Amniotic epithelial cell (primary cell): ENCODE results near the gene TMEM95.
A peak's percentile ranks its signal among the peaks of the same experiment; 100 is the strongest.
"Not testable (repeated sequence)": the region's sequence is repeated elsewhere in the genome, so short reads cannot be mapped to it uniquely, and the experiment has no call there.

Source experiments
- DNase-seq: peaks from one replicate; pipeline ENCODE4 v3.0.0-alpha.2; 2010; ENCODE audit warnings: low read depth

The TMEM95 gene

DNA sequence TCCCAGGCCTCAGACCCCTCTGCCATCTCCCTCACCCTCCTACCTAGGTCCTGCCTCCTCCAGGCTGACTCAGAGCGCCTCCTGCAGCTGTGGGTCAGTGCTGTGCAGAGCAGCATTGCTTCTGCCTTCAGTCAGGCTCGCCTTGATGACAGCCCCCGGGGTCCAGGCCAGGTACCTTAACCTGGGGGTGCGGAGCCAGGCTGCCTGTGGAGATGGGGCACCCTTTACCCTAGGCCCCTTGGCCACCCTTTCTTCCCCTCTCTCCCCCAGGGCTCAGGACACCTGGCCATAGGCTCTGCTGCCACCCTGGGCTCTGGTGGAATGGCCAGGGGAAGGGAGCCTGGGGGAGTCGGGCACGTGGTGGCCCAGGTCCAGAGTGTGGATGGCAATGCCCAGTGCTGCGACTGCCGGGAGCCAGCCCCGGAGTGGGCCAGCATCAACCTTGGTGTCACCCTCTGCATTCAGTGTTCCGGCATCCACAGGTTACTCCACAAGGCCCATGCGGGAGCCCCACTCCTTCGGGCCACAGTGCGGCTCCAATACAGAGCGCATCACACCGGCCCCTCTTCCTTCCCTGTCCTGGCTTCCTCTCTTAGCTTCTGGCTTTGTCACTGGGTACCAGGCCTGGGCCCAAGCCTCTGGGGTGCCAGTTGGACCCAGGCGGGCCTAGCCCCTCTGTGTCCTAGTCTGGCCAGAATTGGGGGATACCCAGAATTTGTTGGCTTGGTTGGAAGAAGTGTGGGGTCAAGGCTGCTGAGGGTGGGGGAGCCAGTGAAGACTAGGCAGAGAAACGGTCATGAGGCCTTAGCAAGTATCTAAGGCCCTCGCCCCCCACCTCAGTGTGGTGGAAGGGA, 8.0 kb upstream of the TMEM95 start:
- DNase-seq = no peak

DNA sequence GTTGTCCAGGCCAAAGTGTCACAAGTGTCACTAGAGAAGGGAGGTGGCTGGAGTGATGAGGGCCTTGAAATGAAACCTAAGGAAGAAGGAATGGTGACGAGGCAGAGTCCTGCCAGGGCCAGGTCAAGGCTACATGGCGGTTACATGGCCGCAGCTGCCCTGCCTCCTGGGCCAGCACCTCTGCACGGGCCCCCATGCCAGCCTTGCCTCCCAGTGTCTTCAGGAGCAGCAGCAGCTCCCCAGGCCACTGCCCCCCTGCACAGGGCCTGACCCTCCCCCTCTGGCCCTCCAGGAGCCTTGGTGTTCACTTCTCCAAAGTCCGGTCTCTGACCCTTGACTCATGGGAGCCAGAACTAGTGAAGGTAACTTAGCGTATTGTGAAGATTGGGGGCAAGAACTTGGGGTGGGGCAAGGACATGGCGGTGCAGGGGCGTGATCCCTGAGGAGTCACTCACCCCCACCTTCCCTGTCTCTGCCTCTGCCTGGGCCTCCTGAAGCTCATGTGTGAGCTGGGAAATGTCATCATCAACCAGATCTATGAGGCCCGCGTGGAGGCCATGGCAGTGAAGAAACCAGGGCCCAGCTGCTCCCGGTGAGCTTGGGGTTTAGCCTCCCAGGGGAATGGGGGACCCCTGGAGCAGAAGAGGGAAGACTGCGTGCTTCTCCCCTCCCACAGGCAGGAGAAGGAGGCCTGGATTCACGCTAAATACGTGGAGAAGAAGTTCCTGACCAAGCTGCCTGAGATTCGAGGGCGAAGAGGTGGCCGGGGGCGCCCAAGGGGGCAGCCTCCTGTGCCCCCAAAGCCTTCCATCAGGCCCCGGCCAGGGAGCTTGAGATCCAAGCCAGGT, 7.1 kb upstream of the TMEM95 start:
- DNase-seq = peak; percentile 62

DNA sequence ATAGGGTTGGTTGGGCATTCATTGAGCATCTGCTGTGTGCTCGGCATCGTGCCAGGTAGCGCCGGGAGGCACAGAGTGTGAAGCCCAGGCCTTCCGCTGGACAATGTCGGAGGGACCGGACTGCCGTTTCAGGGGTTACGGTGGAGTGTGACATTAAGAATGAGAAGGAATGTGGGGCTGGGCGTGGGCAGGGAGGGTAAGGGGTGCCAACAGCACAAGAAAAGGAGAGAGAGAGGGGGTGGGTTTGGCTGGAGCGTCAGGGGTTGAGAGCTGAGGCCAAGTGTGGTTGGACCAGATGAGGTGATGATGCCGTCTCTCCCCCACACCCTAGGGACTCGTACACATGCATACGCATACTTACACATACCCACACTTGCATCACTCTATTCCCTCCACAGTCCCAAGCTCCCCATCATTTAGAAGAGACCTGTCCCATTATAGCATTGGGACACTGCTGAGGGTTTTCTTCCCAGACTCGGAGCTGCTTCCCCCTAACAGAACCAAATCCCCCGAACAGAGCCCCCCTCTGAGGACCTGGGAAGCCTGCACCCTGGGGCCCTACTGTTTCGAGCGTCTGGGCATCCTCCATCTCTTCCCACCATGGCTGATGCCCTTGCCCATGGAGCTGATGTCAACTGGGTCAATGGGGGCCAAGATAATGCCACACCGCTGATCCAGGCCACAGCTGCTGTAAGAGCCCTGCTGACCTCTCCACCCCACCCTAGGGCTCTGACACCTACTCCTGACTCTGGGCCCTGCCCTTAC, 6.3 kb upstream of the TMEM95 start:
- DNase-seq = peak; percentile 57

DNA sequence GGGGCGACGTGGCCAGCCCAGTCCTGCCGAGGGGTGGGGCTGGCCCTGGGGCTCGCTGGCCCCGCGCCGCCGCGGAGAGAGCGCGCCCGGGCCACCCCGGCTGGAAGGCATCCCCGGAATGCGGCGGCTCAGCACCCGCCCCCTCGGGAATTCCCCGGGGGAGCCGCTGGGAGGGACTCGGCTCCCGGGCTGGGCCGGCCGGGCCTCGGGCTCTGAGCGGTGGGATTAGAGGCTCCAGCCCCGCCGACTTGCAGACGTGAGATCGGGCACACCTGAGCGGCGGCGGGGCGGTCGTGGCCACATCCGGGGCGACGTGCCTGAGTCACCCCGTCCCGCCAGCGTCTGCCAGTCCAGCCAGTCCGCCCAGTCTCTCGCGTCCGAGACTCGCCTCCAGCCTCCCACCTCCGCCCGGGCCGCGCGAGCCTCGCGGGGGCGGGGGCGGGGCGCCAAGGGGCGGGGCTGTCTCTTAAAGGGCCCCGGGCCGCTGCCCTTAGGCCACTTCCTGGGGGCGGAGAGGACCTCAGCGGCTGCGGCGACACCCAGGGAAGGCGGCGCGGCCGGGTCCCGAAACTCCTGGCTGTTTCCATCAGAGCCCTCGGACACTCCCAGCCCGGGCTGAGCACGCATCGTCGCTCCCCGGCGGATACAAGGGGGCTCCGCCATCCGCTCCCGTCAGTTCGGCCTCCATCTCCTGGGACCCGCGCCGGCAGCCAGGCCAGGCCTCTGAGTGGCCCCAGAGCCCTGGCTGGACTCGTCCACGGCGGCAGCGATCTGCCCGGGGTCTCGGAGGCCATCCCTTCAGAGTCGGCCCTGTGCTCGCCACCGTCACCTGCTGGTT, 3.1 kb upstream of the TMEM95 start, which contains the start of gene KCTD11:
Gene KCTD11, plus strand, starts transcription at position 498 of the 838 bp plus-strand sequence.
- DNase-seq = peak; percentile 79

DNA sequence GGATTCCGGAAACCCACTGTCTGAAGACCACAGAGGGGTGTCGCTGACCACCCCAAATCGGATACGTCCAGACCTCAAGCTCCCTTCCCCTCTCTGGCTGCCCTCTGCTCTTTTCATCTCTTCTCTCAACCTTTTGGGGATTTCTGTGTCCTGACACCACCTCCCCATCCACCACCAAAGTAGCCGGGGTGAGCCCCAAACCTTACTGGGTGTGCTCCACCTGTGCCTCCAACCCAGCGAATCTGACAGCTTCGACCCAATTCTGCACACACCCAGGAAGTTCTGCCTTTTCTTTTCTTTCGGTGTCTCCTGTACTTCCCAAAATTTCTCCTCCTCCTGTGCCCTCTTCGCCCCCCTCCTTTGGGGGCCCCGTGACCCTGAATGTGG, 2.5 kb upstream of the TMEM95 start:
- DNase-seq = no peak

DNA sequence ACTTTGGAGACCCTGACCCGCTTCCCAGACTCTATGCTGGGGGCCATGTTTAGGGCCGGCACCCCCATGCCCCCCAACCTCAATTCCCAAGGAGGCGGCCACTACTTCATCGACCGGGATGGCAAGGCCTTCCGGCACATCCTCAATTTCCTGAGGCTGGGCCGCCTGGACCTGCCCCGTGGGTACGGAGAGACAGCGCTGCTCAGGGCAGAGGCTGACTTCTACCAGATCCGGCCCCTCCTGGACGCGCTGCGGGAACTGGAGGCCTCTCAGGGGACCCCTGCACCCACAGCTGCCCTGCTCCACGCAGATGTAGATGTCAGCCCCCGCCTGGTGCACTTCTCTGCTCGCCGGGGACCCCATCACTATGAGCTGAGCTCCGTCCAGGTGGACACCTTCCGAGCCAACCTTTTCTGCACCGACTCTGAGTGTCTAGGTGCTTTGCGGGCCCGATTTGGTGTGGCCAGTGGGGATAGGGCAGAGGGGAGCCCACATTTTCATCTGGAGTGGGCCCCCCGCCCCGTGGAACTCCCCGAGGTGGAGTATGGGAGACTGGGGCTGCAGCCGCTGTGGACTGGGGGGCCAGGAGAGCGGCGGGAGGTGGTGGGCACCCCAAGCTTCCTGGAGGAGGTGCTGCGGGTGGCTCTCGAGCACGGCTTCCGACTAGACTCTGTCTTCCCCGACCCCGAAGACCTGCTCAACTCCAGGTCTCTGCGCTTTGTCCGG, 1.9 kb upstream of the TMEM95 start:
- DNase-seq = no peak

DNA sequence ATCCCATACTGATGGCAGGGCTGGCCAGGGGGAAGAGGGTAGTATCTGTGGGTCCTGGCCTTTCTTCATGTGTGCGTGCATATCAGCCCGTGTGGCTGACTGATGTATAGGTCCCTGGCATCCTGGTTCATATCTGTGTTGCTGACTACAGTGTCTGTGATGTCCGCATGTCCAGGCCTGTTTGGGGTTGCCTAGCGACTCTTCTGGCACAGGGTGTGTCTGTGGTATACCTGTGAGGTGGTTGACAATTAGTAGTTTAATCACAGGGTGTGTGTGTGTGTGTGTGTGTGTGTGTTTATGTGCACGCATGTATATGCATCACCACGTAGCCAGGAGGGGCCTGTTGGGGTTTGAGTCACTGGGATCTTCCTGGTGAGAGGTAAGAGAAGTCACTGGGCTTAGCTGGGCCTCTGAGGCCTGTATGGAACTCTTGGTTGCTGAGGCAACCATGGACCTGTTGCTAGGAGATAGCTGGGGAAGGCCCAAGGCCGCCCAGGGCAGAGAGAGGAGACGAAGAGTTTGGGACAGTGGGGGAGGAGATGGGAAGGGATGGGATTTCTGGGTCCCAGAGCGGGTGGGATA, 603 bp upstream of the TMEM95 start:
- DNase-seq = peak; percentile 81

DNA sequence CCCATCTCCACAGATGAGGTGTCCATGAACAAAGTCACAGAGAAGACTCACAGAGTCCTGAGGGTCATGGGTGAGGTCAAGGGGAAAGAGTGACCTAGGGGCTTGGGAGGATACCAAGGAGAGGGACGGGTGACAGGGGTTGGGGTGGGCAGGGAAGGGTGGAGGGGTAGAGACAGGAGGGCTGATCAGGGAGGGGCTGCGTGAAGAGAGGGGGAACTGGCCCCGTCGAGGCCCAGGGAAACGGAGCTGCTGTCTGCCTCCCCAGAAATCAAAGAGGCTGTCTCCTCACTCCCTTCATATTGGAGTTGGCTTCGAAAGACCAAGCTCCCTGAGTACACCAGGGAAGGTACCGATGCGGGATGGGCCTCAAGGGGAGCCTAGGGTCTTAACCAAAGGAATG, 617 bp downstream of the TMEM95 start:
- no peak for DNase-seq

DNA sequence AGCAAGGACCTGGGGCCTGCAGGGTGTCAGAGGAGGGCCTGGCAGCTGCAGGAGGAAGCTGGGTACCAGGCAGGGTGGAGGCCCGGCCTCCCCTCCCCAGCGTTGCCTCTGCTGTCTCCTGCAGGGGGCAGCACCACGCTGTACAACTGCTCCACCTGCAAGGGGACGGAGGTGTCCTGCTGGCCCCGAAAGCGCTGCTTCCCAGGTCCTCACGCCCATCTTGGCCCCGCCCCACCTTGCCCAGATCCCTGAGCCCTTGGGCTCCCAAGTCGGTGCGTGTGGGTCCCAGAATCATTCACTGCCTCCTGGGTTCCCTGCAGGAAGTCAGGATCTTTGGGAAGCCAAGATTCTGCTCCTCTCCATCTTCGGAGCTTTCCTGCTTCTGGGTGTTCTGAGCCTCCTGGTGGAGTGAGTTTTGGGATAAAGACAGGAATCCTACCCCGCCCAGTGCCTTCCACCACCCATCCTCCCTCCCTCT, 1.2 kb downstream of the TMEM95 start:
- DNase-seq = peak; percentile 57

DNA sequence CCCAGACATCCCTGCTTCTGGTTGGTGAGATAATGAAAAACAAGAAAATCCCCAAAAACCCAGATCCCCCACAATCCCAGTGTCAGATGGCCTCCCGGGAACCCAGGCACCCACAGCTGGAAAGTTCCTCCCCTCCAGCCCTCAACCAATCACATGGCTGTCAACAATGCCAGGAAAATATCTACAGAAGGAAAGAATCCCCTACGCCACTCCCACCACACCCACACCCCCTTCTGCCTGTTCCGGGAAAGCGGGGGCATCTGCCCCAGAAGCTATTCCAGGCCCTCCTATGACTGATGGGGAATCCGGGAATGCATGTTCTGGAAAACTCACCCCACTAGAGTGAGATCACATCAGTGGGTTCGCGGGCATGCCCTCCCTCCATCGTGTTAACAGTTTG, 1.8 kb downstream of the TMEM95 start:
- DNase-seq = peak; percentile 26

DNA sequence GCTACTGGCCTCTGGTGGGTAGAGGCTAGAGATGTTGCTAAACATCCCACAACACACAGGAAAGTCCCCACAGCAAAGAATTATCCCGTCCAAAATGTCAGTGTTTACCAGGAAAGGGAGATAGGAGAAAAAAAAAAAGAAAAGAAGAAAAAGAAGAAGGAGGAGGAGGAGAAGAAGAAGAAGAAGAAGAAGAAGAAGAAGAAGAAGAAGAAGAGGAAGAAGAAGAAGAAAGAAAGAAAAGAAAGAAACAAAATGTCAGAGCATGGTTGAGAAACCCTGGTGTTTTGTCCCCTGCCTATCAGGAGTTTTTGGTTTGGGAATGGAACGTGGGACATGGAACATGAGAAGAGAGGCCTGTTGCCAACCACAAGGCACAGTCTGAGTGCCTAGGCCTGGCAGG, 2.4 kb downstream of the TMEM95 start:
- DNase-seq = no peak

DNA sequence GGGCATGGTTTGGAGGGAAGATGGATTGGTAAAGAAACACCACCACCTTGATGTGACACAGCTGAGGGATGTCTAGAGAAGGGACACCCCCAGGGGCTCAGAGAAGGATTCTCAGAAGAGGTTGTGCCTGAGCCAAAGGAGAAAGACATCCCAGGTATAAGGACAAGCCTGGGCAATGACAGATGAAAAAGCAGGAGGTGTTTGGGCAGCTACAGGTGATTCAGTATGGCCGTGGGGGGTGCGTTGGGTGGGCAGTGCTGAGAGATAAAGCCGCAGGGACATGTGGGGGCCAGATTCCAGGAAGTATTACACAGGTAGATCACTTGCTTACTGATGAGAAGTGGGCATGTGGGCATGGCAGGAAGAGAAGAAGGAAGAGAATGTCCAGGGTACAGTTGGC, 7.0 kb downstream of the TMEM95 start:
- DNase-seq = no peak

DNA sequence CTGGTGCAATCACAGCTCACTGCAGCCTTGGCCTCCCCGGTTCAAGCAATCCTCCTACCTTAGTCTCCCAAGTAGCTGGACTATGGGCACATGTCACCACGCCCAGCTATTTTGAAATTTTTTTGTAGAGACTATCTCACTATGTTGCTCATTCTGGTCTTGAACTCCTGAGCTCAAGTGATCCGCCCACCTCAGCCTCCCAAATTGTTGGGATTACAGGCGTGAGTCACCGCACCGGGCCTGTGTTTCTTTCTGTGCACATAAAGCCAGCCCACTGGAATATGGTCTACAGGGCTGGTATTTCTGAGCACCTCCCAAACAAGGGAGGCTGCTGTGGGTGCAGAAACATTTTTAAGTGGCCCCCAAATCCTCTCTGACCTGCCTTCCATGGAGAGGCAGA, 8.4 kb downstream of the TMEM95 start:
- peak; percentile 48 for DNase-seq

DNA sequence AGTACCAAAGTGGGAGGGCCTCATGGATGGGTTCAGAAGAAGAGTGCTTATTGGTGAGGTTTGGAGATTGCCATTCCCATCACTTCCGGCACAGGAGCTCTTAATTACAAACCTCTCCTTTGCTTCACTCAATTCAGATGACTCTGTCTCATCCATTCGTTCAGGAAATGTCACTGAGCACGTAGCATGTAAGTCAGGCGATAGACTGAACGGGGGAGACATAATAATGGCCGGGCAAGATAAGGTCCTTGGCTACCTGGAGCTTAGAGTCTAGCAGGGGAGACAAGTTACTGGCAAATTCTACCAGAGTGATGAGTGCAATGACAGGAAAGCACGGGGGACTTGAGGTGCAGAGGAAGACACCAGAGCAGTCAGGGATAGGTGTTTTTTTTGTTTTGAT, 11.0 kb downstream of the TMEM95 start:
- not testable (repeated sequence) for DNase-seq

DNA sequence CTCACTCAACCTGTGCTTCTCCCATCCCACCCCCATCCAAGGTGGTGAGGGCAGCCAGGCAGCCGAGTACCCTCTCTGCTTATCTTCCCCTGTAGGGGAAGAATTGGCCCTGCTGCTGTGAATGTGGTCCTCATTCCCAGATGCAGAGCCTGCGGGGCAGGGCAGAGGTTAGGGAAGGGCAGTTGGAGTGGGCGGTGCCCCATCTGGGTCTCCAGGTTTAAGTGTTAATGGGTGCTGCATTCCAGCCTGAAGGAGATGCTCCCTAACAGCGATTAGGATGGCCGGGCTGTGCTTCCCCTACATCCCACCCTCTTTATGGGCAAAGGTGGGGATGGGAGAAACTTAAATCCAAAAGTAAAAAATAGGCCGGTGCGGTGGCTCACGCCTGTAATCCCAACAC, 12.1 kb downstream of the TMEM95 start:
- no peak for DNase-seq

DNA sequence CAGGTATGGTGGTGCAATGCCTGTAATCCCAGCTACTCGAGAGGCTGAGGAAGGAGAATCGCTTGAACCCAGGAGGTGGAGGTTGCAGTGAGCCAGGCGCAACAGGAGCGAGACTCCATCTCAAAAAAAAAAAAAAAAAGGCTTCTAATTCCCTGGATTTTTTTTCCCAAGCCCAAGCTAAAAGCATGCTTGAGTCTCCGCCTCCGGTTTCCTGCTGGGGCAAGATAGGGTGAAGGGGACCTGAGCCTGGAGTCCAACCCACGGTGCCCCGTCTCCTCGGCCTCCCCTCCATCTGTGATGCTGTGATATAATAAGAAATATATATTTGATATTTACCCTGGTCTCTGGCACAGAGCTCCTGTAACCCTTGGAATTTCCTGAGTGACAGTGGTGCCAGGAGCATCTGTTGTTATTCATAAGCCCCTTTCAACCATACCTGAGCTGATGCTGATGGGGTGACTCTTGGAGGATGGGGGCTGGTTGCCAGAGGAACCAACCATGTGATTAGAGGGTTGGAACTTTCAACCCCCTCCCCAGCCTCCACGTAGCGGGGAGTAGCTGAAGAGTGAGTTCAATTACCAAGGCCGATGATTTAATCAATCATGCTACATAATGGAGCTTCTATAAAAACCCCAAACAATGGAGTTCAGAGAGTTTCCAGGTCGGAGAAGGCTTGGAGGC, 13.1 kb downstream of the TMEM95 start:
- DNase-seq = no peak

DNA sequence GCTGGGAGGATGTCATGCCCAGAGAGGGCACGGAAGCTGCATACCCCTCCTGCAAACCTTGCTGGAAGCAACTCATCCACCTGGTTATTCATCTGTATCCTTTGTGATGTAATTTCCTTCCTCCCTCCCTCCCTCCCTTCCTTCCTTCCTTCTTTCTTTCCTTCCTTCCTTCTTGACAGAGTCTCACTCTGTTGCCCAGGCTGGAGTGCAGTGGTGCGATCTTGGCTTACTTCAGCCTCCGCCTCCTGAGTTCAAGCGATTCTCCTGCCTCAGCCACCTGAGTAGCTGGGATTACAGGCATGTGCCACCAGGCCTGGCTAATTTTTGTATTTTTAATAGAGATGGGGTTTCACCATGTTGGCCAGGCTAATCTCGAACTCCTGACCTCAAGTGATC, 13.6 kb downstream of the TMEM95 start:
- not testable (repeated sequence) for DNase-seq

DNA sequence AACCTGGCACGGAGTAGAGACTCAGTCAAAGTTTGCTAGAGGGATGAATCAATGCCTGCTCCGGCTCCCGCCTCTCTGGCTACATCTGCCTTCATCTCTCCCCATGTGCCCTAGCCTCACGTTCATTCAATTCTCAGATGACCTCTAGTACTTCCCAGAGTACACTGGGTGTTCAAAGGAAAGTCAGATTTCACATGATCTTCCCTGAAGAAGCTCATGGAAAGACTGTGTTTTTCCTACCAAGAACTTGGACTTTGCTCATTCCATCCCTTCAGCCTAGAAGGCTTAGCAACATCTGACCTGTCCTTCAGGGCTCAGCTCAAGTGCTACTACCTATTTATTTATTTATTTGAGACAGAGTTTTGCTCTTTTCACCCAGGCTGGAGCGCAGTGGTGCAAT, 14.9 kb downstream of the TMEM95 start:
- no peak for DNase-seq

DNA sequence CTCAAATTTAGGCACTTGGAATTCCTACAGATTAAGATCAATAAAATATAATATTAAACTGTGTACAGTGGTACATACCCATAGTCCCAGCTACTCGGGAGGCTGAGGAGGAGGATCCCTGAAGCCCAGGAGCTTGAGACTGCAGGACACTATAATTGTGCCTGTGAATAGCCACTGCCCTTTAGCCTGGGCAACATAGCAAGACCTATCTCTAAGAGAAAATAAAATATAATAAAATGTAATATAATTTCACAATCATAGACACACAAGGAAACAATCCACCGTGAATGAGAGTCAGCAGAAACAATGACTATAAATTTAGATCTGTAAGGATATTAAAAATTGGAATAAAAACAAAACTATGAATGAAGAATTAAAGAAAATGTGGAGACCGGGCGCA, 15.9 kb downstream of the TMEM95 start:
- DNase-seq = no peak

DNA sequence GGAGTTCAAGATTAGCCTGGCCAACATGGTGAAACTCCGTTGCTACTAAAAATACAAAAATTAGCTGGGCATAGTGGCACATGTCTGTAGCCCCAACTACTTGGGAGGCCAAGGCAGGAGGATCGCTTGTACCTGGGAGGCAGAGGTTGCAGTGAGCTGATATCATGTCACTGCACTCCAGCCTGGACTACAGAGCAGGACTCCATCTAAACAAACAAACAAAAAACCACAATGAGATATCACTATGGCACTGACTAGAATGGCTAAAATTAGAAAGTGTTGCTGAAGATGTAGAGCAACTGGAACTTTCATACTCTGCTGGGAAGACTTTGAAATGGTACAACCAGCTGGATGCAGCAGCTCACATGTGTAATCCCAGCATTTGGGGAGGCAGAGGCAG, 19.4 kb downstream of the TMEM95 start:
- DNase-seq = no peak
